ENCODE results near the gene SLC23A3.

The SLC23A3 gene

DNA sequence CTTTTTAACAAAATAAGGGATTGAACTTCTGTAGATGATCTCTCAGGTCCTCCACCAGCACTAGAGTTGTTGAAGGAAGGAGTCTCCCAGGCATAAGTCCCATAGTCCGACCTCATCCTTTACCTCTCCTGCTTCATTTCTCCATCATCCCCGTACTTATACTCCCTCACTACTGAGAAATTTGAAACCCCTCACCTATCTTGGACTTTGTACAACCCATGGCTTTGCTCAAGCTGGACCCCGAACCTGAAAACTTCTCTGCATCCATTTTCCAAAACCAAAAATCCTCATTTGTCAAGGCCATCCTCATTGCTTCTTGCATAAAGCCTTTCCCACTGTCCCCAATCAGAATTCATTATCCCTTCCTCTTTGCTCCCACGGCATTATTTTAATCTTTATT is 8.7 kb downstream of the SLC23A3 start:
- TF ChIP-seq, protein P1, sequence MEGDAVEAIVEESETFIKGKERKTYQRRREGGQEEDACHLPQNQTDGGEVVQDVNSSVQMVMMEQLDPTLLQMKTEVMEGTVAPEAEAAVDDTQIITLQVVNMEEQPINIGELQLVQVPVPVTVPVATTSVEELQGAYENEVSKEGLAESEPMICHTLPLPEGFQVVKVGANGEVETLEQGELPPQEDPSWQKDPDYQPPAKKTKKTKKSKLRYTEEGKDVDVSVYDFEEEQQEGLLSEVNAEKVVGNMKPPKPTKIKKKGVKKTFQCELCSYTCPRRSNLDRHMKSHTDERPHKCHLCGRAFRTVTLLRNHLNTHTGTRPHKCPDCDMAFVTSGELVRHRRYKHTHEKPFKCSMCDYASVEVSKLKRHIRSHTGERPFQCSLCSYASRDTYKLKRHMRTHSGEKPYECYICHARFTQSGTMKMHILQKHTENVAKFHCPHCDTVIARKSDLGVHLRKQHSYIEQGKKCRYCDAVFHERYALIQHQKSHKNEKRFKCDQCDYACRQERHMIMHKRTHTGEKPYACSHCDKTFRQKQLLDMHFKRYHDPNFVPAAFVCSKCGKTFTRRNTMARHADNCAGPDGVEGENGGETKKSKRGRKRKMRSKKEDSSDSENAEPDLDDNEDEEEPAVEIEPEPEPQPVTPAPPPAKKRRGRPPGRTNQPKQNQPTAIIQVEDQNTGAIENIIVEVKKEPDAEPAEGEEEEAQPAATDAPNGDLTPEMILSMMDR (conservative IDR thresholded peaks at IDR 0.05) = no peak
- TF ChIP-seq ZFX (IDR thresholded peaks at IDR 0.05) = no peak
- peak overlapping the region; percentile 78 for H3K27ac ChIP-seq

DNA sequence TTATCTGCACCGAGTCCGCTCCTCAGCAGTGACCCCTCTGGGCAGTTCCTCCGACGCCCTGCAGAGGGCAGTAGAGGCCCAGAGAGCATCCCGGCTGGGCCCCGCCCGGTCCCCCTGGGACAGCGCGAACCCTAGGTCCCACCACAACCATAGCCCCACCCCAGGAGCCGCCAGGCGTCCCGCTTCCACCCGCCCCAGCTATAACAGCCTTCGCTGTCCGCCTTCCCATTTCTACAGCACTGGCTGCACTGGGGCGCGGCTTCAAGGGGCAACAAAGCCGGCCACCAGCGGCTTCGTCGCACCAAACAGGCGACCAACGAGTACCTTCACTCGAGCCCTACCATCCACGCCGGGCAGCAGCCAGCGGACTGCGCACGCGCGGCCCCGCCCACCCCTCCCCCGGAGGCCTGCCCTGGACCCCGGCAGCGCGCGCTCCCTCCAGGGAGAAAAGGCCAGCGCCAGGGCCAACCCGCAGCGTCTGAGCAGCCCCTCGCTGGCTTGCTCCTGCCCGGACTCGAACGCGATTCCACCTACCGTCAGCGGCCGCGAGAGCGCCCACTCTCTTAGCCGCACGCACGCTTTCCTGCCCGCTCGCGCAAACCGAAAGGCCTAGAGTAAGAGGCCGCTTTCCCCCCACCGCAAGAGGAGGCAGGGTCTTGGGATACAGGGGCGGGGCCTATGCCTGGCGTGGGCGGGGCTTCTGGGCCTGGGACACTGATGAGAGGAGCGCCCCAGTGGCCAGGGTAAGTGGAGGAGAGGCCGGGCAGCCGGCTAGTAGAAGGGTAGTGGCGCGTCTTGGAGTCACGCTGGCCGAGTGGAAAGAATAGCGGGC is 9.4 kb downstream of the SLC23A3 start, which contains the start of gene NHEJ1:
NHEJ1 (minus strand) TSS at position 630 of the 832 bp plus-strand sequence. CDS start 2,453 bp downstream, outside the sequence.
- peak; percentile 87 for TF ChIP-seq ZFX (IDR thresholded peaks at IDR 0.05)
- TF ChIP-seq, protein P1 (conservative IDR thresholded peaks at IDR 0.05) = peak; percentile 94

DNA sequence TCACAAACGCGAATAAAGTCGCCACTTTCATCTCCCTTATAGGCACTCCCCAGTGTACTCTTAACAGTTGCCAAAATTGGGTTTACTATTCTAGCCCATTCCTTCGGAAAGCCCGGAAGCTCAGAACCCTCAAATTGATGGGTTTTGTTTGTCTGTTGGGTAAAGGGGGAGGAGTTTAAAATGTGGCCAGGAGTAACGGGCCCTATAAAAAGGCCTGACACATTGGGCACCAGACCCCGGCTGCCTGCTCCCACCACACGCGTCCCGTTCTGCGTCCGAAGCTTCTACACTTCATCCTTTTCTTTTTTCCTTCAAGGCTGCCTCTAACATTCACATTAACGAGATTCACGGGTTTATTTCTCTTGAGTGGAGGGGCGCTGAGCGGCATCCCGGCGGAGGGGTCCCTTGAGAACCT is 10.1 kb downstream of the SLC23A3 start:
- peak overlapping the region; percentile 78 for H3K27ac ChIP-seq
- no peak for TF ChIP-seq ZFX (IDR thresholded peaks at IDR 0.05)
- TF ChIP-seq, protein P1 (conservative IDR thresholded peaks at IDR 0.05) = no peak

More for the DNA sequence above, 9.4 kb downstream of the SLC23A3 start, which contains the start of gene NHEJ1:
- peak within 1 kb of the TSS; percentile 78 for H3K27ac ChIP-seq

DNA sequence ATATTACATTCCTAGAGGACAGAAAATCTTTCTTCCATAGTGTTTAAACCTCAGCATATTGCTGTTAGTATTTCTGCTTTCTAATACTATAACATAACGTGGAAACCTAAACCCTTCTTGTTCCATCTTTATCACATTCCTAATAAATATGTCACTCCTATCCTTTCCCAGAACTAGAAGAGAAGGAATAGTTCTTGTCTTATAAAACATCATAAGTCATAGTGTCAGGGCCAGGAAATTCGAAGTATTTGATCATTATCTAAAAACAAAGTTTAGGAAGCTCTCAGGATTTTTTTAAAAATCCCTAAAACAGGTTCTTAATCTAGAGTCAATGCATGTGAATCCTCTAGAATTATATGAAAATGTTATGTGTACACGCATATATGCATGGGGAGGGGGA is 11.2 kb downstream of the SLC23A3 start:
- no peak for TF ChIP-seq ZFX (IDR thresholded peaks at IDR 0.05)
- TF ChIP-seq, protein P1 (conservative IDR thresholded peaks at IDR 0.05) = no peak
- H3K27ac ChIP-seq = no peak overlapping the region

DNA sequence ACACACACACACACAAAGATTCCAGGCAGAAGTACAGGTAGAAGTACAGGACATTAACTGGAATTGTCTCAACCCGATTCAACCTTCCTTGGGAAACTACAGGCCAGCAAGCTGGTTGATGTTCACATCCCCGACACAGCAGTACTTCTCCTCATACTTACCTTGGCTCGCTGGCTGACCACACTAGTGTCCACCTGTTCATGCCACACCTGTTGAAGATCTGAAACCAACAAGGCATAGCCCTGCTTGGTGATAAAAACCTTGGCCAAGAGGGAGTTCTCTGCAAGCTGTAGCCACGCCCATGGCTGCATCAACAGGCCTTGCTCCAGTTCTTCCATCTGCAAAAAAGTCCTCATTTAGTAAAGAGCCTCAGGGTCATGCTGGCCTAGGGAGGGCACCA is 11.8 kb downstream of the SLC23A3 start:
- TF ChIP-seq, protein P1 (conservative IDR thresholded peaks at IDR 0.05) = no peak
- no peak overlapping the region for H3K27ac ChIP-seq

DNA sequence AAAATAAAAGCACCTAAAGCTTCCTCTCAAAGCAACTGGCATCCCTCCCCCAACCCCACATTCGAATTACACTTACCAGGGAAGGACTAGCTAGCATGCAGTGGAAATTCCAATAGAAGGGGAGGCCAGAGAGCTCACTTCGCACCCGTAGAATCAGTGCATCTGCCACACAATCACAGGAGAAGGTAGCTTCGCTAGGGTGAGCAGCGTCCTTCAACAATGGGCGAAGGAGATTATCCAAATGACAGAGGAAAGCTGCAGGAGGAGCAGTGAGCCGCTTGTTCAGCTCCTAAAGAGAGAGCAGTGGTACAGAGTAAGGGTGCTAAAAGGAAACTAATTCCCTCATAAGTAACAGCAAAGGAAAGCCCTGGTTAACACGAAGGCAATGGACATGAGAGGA is 12.4 kb downstream of the SLC23A3 start:
- no peak for TF ChIP-seq ZFX (IDR thresholded peaks at IDR 0.05)
- TF ChIP-seq, protein P1 (conservative IDR thresholded peaks at IDR 0.05) = no peak
- no peak overlapping the region for H3K27ac ChIP-seq

DNA sequence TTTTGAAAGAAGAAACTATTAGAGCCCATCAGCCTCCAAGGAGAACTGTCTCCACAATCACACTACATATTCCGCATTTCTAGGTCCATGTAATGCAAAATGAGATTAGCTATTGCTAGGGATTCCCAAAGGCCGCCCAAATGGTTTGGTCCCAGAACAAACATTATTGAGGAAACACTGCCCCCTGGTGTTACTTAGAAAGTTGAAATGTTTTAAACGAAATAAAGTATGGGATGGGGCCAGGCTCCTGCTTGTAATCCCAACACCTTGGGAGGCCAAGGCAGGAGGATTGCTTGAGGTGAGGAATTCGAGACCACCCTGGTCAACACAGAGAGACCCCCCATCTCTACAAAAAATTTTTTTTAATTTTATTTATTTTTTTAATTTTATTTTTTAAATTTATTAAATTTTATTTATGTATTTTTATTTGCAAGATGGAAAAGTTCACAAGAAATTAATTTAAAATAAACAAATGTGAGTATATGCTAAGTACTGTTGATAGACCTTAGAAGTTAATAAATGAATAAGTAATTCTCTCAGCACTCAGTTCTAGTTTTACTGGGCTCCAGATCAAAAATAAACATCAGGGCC is 14.7 kb downstream of the SLC23A3 start:
- H3K27ac ChIP-seq = no peak overlapping the region
- no peak for TF ChIP-seq ZFX (IDR thresholded peaks at IDR 0.05)
- TF ChIP-seq, protein P1 (conservative IDR thresholded peaks at IDR 0.05) = peak; percentile 43

Data from C4-2B (cell line).